GM06990 (cell line): ENCODE measurements around the gene ADRA1B.
A peak's percentile ranks its signal among the peaks of the same experiment; 100 is the strongest.

Experiments used
- DNase-seq: peaks from one replicate; pipeline ENCODE4 v3.0.0-alpha.2; 2011; ENCODE audit not compliant: insufficient read length; ENCODE audit errors: extremely low read depth
- H3K27me3 ChIP-seq: replicated peaks from 2 replicates; pipeline ENCODE4 v1.6.0; 2011; ENCODE audit warnings: low read length; ENCODE audit not compliant: control insufficient read depth, insufficient read depth
- H3K36me3 ChIP-seq: 2 replicates; pipeline ENCODE4 v1.5.1; 2011; ENCODE audit warnings: low read length; ENCODE audit not compliant: control insufficient read depth, insufficient read depth
- H3K4me3 ChIP-seq: replicated peaks from 2 replicates; pipeline ENCODE4 v1.5.1; 2011; ENCODE audit warnings: low read depth, mild to moderate bottlenecking, control low read depth, low read length
- TF ChIP-seq, protein P1 (sequence below): IDR thresholded peaks from 2 replicates; pipeline ENCODE4 v1.5.1; 2011; ENCODE audit warnings: low read length, control low read depth, mild to moderate bottlenecking, inconsistent platforms; ENCODE audit not compliant: insufficient read depth, poor library complexity, severe bottlenecking

The ADRA1B gene

DNA sequence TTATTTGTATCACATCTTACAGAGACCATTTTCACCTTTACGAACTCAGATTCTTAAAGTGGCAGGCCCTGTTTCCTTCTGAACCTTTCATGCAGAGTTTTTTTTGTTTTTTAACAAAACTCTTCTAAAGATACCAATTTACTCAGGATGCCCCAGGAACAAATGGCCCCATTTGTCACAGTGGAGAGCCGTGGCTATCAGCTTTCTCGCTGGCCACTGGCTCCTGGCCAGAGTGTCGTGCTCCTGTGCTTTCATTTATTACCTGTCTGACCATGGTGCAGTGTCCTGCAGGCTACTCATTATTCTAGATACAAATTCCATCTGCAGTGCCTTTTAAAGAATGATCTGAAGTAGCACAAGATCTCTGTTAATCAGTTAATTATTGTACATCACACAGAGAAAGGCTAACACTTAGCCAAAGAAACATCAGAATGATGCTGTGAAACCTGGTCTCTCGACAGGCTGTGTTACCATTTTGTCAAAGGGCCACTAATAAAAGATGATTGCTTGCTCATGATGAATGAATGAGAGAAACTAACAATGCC lies 27.8 kb downstream of the ADRA1B start:
- H3K27me3 ChIP-seq = peaks cover 3% of the 10 kb centered on the region; the same call in 1 of the 2 replicates
- no peak overlapping the region for H3K4me3 ChIP-seq
- no peak for DNase-seq
- TF ChIP-seq, protein P1, sequence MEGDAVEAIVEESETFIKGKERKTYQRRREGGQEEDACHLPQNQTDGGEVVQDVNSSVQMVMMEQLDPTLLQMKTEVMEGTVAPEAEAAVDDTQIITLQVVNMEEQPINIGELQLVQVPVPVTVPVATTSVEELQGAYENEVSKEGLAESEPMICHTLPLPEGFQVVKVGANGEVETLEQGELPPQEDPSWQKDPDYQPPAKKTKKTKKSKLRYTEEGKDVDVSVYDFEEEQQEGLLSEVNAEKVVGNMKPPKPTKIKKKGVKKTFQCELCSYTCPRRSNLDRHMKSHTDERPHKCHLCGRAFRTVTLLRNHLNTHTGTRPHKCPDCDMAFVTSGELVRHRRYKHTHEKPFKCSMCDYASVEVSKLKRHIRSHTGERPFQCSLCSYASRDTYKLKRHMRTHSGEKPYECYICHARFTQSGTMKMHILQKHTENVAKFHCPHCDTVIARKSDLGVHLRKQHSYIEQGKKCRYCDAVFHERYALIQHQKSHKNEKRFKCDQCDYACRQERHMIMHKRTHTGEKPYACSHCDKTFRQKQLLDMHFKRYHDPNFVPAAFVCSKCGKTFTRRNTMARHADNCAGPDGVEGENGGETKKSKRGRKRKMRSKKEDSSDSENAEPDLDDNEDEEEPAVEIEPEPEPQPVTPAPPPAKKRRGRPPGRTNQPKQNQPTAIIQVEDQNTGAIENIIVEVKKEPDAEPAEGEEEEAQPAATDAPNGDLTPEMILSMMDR = no peak
- H3K36me3 ChIP-seq = no peaks in the 10 kb centered on the region

DNA sequence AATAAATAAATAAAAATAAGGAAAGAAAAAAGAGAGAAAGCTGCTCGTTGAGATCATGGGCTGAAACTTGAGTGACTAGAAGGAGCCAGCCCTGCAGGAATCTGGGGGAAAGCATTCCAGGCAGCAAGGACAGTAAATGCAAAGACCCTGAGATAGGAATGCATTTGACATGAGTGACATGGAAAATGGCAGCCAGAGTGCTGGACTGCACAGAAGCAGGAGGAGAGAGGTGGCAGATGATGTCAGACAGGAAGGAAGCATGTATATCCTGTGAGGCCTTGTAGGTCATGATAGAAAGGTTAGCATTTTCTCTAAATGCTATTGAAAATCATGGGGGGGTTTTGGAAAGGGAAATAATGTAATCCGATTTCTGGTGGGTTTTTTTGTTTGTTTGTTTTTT lies 29.1 kb downstream of the ADRA1B start:
- TF ChIP-seq, protein P1 = no peak
- no peaks in the 10 kb centered on the region for H3K36me3 ChIP-seq
- peaks cover 3% of the 10 kb centered on the region; the same call in 1 of the 2 replicates for H3K27me3 ChIP-seq
- DNase-seq = no peak
- H3K4me3 ChIP-seq = no peak overlapping the region

DNA sequence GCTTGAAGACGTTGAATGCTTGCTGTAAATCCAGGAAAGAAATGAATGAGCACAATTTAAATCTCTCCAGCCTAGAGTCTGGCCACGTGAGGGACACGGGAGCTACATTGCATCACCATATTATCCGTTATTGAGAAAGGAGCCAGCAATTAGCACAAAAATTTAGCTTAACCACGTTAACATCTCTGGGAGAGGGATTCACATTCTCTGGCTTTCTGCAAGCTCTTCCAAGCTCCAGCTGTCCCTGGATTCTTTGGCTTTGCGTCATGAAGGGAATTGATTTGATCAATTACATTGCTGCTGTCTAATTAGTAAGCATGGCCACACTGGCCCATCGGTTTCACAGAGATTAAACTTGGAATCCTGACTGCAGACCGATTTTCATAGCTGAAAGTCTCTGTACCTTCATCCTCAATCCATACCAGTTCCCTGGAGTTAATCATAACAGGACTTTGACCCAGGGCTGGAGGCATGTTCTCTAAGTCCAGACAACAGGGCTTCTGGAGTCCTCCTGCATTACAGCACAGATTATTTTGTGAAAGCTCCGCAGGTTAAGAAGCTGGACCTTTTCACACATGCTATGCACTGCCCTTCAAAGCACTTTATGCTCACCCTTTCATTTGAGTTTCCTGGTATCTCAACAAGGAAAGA lies 31.6 kb downstream of the ADRA1B start:
- TF ChIP-seq, protein P1 = no peak
- peaks cover 3% of the 10 kb centered on the region; the same call in 1 of the 2 replicates for H3K27me3 ChIP-seq
- no peak overlapping the region for H3K4me3 ChIP-seq
- DNase-seq = no peak
- H3K36me3 ChIP-seq = no peaks in the 10 kb centered on the region

DNA sequence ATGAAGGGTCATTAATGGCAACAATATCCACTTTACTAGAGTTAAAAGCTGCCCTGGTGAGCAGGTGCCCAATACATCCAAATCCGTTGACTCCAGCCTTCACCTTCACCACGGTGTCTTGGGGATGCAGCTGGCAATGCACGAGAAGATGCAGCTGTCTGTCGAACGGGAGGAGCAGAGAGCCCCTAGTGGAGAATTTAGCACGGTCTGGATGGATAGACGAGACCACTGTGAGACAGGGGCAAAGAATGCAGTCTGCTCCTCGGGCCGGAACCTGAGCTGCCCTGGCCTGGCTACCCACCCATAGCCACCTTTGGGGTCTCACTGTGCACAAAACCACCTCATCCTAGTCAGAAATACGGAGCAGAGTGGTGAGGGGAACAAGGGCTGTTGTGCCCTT lies 35.1 kb downstream of the ADRA1B start:
- no peak for DNase-seq
- Histone ChIP-seq H3K27me3 (peaks cover 3% of the 10 kb centered on the region), H3K36me3 (no peaks in the 10 kb centered on the region), H3K4me3 (no peak overlapping the region)
- TF ChIP-seq, protein P1 = peak; percentile 56

DNA sequence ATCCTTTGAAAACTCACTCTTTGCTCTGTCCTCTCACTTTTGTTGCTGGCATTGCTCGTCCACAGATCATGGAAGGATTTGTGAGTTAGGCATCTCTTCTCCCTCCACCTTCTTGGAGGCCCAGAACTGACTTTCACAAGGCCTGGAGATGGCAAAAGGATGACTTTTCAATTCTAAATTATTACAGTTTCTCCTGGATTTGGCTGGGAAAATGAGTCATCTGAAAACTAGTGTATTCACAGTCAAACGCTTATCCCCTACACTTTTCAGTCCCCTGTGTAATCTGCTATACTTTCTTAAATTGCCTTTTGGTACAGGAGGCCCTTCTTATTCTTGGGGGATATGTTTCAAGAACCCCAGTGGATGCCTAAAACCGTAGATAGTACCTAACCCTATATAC lies 35.6 kb downstream of the ADRA1B start:
- DNase-seq = no peak
- TF ChIP-seq, protein P1 = no peak
- Histone ChIP-seq H3K4me3 (no peak overlapping the region), H3K36me3 (no peaks in the 10 kb centered on the region), H3K27me3 (peaks cover 3% of the 10 kb centered on the region)
